Nephron (organoid): ENCODE data around the gene ACAP2.
"Not testable (repeated sequence)": the region's sequence is repeated elsewhere in the genome, so short reads cannot be mapped to it uniquely, and the experiment has no call there.

ENCODE experiments used
- H3K27ac Mint-ChIP-seq, 3 experiments: 2 replicates each; pipeline ENCODE4 v1.8.0; 2020; ENCODE audit warnings: mixed read lengths in 3 of 3, mild to moderate bottlenecking in 2 of 3, moderate library complexity in 1 of 3
- H3K27me3 Mint-ChIP-seq: 2 replicates; pipeline ENCODE4 v1.8.0; 2021; ENCODE audit warnings: low read depth, mild to moderate bottlenecking, moderate library complexity, mixed read lengths
- H3K36me3 Mint-ChIP-seq: 2 replicates; pipeline ENCODE4 v1.8.0; 2020; ENCODE audit warnings: low read depth, mixed read lengths
- H3K4me1 Mint-ChIP-seq: 2 replicates; pipeline ENCODE4 v1.8.0; 2020; ENCODE audit warnings: mixed read lengths
- H3K4me3 Mint-ChIP-seq, 3 experiments: 2 replicates each; pipeline ENCODE4 v1.8.0; 2020; ENCODE audit warnings: mild to moderate bottlenecking in 3 of 3, mixed read lengths in 3 of 3, moderate library complexity in 2 of 3
- H3K9me3 Mint-ChIP-seq: 2 replicates; pipeline ENCODE4 v1.8.0; 2020; ENCODE audit warnings: mixed read lengths
- TF ChIP-seq, protein P1 (sequence below), 3 experiments: fragments of 200-600 bp; sonication (generic); IDR thresholded peaks; one replicate each; pipeline ENCODE4 v1.5.0; 2021; ENCODE audit warnings: antibody characterized with exemption in 3 of 3; ENCODE audit not compliant: unreplicated experiment in 3 of 3

The ACAP2 gene

DNA sequence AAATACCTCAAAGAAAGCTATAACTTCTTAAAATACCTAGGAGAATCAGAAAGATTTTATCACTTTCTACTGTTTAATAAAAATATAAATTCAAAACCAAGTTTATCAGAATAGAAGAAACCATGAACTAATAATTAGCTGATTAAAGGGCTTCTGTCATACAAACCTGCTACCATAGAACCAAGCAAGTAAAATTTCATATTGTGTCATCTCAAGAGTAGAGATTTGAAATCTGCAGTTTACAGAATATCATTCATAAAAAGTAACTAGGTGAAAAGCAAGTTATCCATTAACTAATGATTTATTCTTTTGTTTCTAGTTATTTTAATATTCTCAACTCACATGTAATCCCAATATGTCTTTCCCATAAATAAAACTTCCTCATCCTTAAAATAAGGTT is 135.1 kb downstream of the ACAP2 start:
- Mint-ChIP-seq H3K4me1 (no peaks in the 10 kb centered on the region), H3K27me3 (no peaks in the 10 kb centered on the region), H3K9me3 (no peaks in the 10 kb centered on the region), H3K36me3 (peaks cover 18% of the 10 kb centered on the region), H3K27ac (no peak overlapping the region), H3K4me3 (no peak overlapping the region)
- TF ChIP-seq, protein P1, sequence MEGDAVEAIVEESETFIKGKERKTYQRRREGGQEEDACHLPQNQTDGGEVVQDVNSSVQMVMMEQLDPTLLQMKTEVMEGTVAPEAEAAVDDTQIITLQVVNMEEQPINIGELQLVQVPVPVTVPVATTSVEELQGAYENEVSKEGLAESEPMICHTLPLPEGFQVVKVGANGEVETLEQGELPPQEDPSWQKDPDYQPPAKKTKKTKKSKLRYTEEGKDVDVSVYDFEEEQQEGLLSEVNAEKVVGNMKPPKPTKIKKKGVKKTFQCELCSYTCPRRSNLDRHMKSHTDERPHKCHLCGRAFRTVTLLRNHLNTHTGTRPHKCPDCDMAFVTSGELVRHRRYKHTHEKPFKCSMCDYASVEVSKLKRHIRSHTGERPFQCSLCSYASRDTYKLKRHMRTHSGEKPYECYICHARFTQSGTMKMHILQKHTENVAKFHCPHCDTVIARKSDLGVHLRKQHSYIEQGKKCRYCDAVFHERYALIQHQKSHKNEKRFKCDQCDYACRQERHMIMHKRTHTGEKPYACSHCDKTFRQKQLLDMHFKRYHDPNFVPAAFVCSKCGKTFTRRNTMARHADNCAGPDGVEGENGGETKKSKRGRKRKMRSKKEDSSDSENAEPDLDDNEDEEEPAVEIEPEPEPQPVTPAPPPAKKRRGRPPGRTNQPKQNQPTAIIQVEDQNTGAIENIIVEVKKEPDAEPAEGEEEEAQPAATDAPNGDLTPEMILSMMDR (IDR thresholded peaks at IDR 0.05; ENCODE audit: unreplicated experiment in 3 of 3): no peak

DNA sequence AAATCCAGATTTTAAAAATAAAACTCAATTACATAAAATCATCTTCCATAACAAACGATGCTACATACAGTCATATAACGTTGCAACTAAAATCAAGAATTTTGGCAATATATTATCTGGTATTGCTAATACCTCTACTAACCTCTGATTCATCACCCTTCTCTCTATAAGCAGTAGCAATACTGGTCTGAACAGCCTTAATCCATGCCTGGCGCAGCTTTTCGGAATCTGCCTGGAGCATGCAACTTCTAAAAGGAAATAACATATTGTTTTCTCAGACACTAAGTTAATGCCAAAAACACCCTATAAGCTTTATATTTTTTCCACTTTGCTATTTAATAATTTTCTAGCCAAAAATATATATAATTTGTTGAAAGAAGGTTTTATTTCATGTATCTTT is 136.5 kb downstream of the ACAP2 start:
- no peaks in the 10 kb centered on the region for H3K4me1 Mint-ChIP-seq
- no peaks in the 10 kb centered on the region for H3K27me3 Mint-ChIP-seq
- peaks cover 29% of the 10 kb centered on the region for H3K36me3 Mint-ChIP-seq
- TF ChIP-seq, protein P1 (IDR thresholded peaks at IDR 0.05; ENCODE audit: unreplicated experiment in 3 of 3): no peak
- H3K4me3 Mint-ChIP-seq: no peak overlapping the region
- no peaks in the 10 kb centered on the region for H3K9me3 Mint-ChIP-seq
- no peak overlapping the region for H3K27ac Mint-ChIP-seq

DNA sequence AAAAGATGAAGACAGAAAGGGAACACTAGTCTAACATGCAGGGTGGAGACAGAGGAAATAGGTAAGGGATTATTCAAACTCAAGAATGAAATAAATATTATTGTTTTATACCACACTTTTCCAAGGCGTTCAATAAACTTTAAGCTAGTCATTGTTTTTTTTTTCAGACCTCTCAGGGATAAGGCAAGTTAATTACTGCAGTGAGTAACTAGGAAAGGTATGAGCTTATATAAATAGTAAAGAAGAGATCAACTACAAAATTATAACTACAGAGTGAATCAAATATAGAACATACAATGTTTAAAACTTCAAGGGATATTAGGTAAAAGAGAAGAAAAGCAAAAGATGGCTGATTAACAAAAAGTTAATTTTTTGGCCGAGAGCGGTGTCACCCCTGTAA is 140.4 kb downstream of the ACAP2 start:
- no peak overlapping the region for H3K4me3 Mint-ChIP-seq
- no peak overlapping the region for H3K27ac Mint-ChIP-seq
- H3K9me3 Mint-ChIP-seq: no peaks in the 10 kb centered on the region
- H3K27me3 Mint-ChIP-seq: no peaks in the 10 kb centered on the region
- TF ChIP-seq, protein P1 (IDR thresholded peaks at IDR 0.05; ENCODE audit: unreplicated experiment in 3 of 3): no peak
- no peaks in the 10 kb centered on the region for H3K4me1 Mint-ChIP-seq
- H3K36me3 Mint-ChIP-seq: peaks cover 50% of the 10 kb centered on the region

DNA sequence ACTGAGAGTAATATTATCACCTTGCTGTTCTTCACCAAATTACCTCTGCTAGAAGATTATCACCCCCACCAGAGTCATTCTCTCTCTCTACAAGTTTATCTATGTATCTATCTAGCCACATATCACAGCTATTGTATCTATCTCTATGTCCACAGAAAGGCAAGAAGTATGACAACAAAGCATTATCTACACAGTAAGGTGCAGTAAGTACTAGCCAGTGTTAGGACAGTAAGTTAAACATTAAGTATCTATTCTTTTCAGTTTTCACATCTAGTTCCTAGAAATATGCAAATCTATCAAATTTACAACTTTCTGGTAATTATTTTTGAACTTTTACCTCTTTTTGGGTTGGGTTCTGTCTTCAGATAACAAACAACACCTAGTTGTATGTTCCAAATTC is 145.4 kb downstream of the ACAP2 start:
- TF ChIP-seq, protein P1 (IDR thresholded peaks at IDR 0.05; ENCODE audit: unreplicated experiment in 3 of 3): no peak
- H3K27me3 Mint-ChIP-seq: no peaks in the 10 kb centered on the region

DNA sequence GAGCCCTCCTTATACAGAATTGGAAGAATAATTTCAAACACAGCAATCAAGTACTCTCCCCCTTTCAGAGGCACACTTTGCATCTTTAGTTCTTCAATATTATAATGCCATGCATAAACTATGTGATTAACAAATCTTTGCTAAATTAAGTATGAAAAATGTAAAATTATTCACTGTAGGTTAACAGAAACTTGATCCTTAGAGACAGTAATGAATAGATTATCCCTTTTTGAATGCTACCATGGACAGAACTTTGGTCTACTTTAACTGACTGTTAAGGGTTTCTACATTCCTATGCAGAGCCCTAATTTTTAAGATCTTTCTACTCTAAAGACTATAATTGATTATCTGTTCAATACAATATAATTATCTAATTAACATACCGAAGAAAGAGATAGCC is 146.2 kb downstream of the ACAP2 start:
- H3K27me3 Mint-ChIP-seq: no peaks in the 10 kb centered on the region
- TF ChIP-seq, protein P1 (IDR thresholded peaks at IDR 0.05; ENCODE audit: unreplicated experiment in 3 of 3): no peak
- peaks cover 60% of the 10 kb centered on the region for H3K36me3 Mint-ChIP-seq
- no peak overlapping the region for H3K4me3 Mint-ChIP-seq
- H3K9me3 Mint-ChIP-seq: no peaks in the 10 kb centered on the region
- no peak overlapping the region for H3K27ac Mint-ChIP-seq
- H3K4me1 Mint-ChIP-seq: no peaks in the 10 kb centered on the region

More for the DNA sequence above, 145.4 kb downstream of the ACAP2 start:
- Mint-ChIP-seq H3K36me3 (peaks cover 58% of the 10 kb centered on the region), H3K27ac (no peak overlapping the region), H3K4me3 (no peak overlapping the region), H3K9me3 (no peaks in the 10 kb centered on the region), H3K4me1 (no peaks in the 10 kb centered on the region)

DNA sequence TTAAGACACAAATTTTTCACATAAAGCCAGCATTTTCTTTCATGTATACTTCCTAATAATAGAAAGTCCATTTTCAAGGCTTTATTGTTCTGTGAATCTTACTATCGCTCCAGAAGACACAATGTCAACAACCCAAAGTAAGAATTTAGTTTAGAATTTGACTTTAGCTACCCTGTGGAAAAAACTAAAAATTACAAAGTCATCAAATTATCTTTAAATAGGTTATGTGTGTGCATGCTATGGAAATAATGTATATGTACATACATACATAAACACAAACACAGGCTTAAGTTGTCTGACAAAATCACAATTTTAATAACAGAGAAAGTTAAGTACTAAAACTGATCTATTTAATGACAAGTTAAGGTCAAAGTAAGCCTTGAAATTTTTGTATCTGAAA is 151.7 kb downstream of the ACAP2 start:
- no peaks in the 10 kb centered on the region for H3K4me1 Mint-ChIP-seq
- no peak overlapping the region for H3K27ac Mint-ChIP-seq
- H3K36me3 Mint-ChIP-seq: peaks cover 47% of the 10 kb centered on the region
- H3K27me3 Mint-ChIP-seq: no peaks in the 10 kb centered on the region
- no peaks in the 10 kb centered on the region for H3K9me3 Mint-ChIP-seq
- TF ChIP-seq, protein P1 (IDR thresholded peaks at IDR 0.05; ENCODE audit: unreplicated experiment in 3 of 3): no peak
- no peak overlapping the region for H3K4me3 Mint-ChIP-seq

DNA sequence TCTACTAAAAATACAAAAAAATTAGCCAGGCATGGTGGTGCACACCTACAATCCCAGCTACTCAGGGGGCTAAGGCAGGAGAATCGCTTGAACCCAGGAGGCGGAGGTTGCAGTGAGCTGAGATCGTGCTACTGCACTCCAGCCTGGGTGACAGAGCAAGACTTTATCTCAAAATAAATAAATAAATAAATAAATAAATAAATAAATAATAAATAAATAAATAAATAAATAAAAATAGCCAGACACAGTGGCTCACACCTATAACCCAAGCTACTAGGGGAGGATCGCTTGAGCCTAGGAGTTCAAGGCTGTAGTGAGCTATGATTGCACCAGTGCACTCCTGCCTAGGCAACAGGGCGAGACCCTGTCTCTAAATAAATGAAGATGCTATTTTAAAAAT is 152.2 kb downstream of the ACAP2 start:
- not testable (repeated sequence) for H3K4me3 Mint-ChIP-seq, H3K27me3 Mint-ChIP-seq, H3K4me1 Mint-ChIP-seq, H3K27ac Mint-ChIP-seq, H3K9me3 Mint-ChIP-seq
- H3K36me3 Mint-ChIP-seq: peaks cover 44% of the 10 kb centered on the region
